Endodermal cell (in vitro differentiated cells): ENCODE data around the gene DLGAP1. TPM values are rescaled to one million over a fixed set of nuclear protein-coding genes. Genes with fewer than 3 reads are reported as not detected.

Experiments used
- DNase-seq: peaks from one replicate; pipeline ENCODE4 v3.0.0-alpha.2; 2017
- H3K27ac ChIP-seq: 2 replicates; pipeline ENCODE4 v1.5.1; 2013; ENCODE audit warnings: mild to moderate bottlenecking, low read depth, low read length, moderate library complexity
- H3K27me3 ChIP-seq: 2 replicates; pipeline ENCODE4 v1.6.1; 2013; ENCODE audit warnings: mild to moderate bottlenecking, low read length, moderate library complexity; ENCODE audit not compliant: insufficient read depth, control insufficient read depth, poor library complexity, severe bottlenecking
- H3K36me3 ChIP-seq: 2 replicates; pipeline ENCODE4 v1.7.0; 2013; ENCODE audit warnings: mild to moderate bottlenecking, low read length, moderate library complexity; ENCODE audit not compliant: control insufficient read depth, insufficient read depth
- H3K4me1 ChIP-seq: one replicate; pipeline ENCODE4 v1.7.0; 2013; ENCODE audit warnings: low read length; ENCODE audit not compliant: control insufficient read depth, insufficient read depth
- H3K4me3 ChIP-seq: 2 replicates; pipeline ENCODE4 v1.5.1; 2013; ENCODE audit warnings: mild to moderate bottlenecking, low read length, moderate library complexity
- H3K9ac ChIP-seq: 2 replicates; pipeline ENCODE4 v1.6.1; 2013; ENCODE audit warnings: mild to moderate bottlenecking, low read length, moderate library complexity; ENCODE audit not compliant: poor library complexity, severe bottlenecking; ENCODE audit errors: extremely low read depth
- H3K9me3 ChIP-seq: 2 replicates; pipeline ENCODE4 v1.6.1; 2013; ENCODE audit warnings: mild to moderate bottlenecking, low read length, moderate library complexity; ENCODE audit not compliant: control insufficient read depth
- H3K27ac Mint-ChIP-seq: 2 replicates; pipeline ENCODE4 v1.8.0; 2020; ENCODE audit warnings: mixed read lengths
- H3K27me3 Mint-ChIP-seq: 2 replicates; pipeline ENCODE4 v1.8.0; 2021; ENCODE audit warnings: mild to moderate bottlenecking, mixed read lengths; ENCODE audit not compliant: insufficient read depth
- H3K36me3 Mint-ChIP-seq: 2 replicates; pipeline ENCODE4 v1.8.0; 2020; ENCODE audit warnings: low read depth, mixed read lengths
- H3K4me1 Mint-ChIP-seq: 2 replicates; pipeline ENCODE4 v1.8.0; 2020; ENCODE audit warnings: mixed read lengths
- H3K4me3 Mint-ChIP-seq: 2 replicates; pipeline ENCODE4 v1.8.0; 2020; ENCODE audit warnings: mild to moderate bottlenecking, moderate library complexity, mixed read lengths
- H3K9me3 Mint-ChIP-seq: 2 replicates; pipeline ENCODE4 v1.8.0; 2020; ENCODE audit warnings: mild to moderate bottlenecking, mixed read lengths
- CTCF ChIP-seq: fragments of 200-600 bp; sonication (generic); conservative IDR thresholded peaks from 2 replicates; pipeline ENCODE4 v1.5.0; 2021; ENCODE audit warnings: antibody characterized with exemption, mild to moderate bottlenecking
- WGBS, 2 experiments: methylation state at CpG; one replicate each; pipeline versions ENCODE4 v1.1.5 to v1.1.7; 2013; ENCODE audit warnings: missing lambda C conversion rate in 2 of 2, mixed read lengths in 1 of 2; ENCODE audit not compliant: insufficient coverage in 1 of 2, insufficient read length in 1 of 2; 5-methylcytosine and 5-hydroxymethylcytosine counted together
- total RNA-seq, 2 donors: library from RNA; stranded (reverse); fragmentation: NEBNext Ultra II Directional in 1 of 2; extraction: Animal tissue kit (Norgen Biotek cat#: 25700) in 1 of 2; gene quantifications; 2 replicates in 1 of 2; 3 replicates in 1 of 2; pipeline ENCODE4 v1.2.1, GENCODE V29; 2021

DLGAP1 gene
- total RNA-seq, 2 donors from 2014 or later: 11.5 to 21.5 TPM

GRCh38 chr18:3863006-3863405, 592.1 kb downstream of the DLGAP1 start:
- no peaks in the 10 kb centered on the region for H3K36me3 Mint-ChIP-seq
- H3K4me1 Mint-ChIP-seq: peaks cover 7% of the 10 kb centered on the region
- no peak overlapping the region for H3K27ac Mint-ChIP-seq
- H3K27me3 ChIP-seq: no peaks in the 10 kb centered on the region
- H3K4me1 ChIP-seq: no peaks in the 10 kb centered on the region
- H3K9ac ChIP-seq: no peak overlapping the region
- 89 to 98% methylated on average over 2 to 4 of the region's 4 CpGs for WGBS, 2 experiments
- no peak overlapping the region for H3K4me3 Mint-ChIP-seq
- no peak for DNase-seq
- no peak for TF ChIP-seq CTCF
- no peak overlapping the region for H3K27ac ChIP-seq
- H3K36me3 ChIP-seq: no peaks in the 10 kb centered on the region
- H3K27me3 Mint-ChIP-seq: no peaks in the 10 kb centered on the region
- H3K4me3 ChIP-seq: no peak overlapping the region
- H3K9me3 Mint-ChIP-seq: no peaks in the 10 kb centered on the region
- H3K9me3 ChIP-seq: no peaks in the 10 kb centered on the region

GRCh38 chr18:3861495-3861894, 593.6 kb downstream of the DLGAP1 start:
- no peak for DNase-seq
- no peak overlapping the region for H3K27ac ChIP-seq
- TF ChIP-seq CTCF: no peak
- Mint-ChIP-seq H3K9me3 (no peaks in the 10 kb centered on the region), H3K27me3 (no peaks in the 10 kb centered on the region), H3K36me3 (no peaks in the 10 kb centered on the region), H3K4me3 (no peak overlapping the region), H3K4me1 (no peaks in the 10 kb centered on the region), H3K27ac (no peak overlapping the region)
- no peaks in the 10 kb centered on the region for H3K4me1 ChIP-seq
- no peak overlapping the region for H3K9ac ChIP-seq
- no peaks in the 10 kb centered on the region for H3K9me3 ChIP-seq
- no peaks in the 10 kb centered on the region for H3K36me3 ChIP-seq
- WGBS, 2 experiments: 94% methylated on average over 1 of the region's 1 CpG; no CpG with 5 or more reads in 1 of the 2 experiments
- H3K27me3 ChIP-seq: no peaks in the 10 kb centered on the region
- H3K4me3 ChIP-seq: no peak overlapping the region

- Mint-ChIP-seq H3K9me3 (peaks cover 2% of the 10 kb centered on the region), H3K4me3 (no peak overlapping the region), H3K36me3 (no peaks in the 10 kb centered on the region), H3K27me3 (no peaks in the 10 kb centered on the region), H3K4me1 (no peaks in the 10 kb centered on the region), H3K27ac (no peak overlapping the region)
- Histone ChIP-seq H3K9me3 (no peaks in the 10 kb centered on the region), H3K27me3 (no peaks in the 10 kb centered on the region), H3K4me3 (no peak overlapping the region), H3K9ac (no peak overlapping the region), H3K36me3 (no peaks in the 10 kb centered on the region), H3K27ac (no peak overlapping the region), H3K4me1 (no peaks in the 10 kb centered on the region)
- WGBS, 2 experiments: 76 to 88% methylated on average over 1 of the region's 1 CpG
- no peak for TF ChIP-seq CTCF
- DNase-seq: no peak
These were observed 597.6 kb downstream of the DLGAP1 start for GRCh38 chr18:3857544-3857943.
